Liver (tissue), 9 donors: Measurements from ENCODE around the gene ROR1. TPM values are rescaled to one million over a fixed set of nuclear protein-coding genes. Genes with fewer than 3 reads are reported as not detected.

Source experiments
- DNase-seq: peaks from one replicate; pipeline ENCODE4 v3.0.0-alpha.2; 2017; ENCODE audit warnings: low spot score
- H3K27ac ChIP-seq, 2 donors: one replicate each; pipeline ENCODE4 v1.7.0; 2013; ENCODE audit warnings: inconsistent platforms in 2 of 2, low read length in 2 of 2, control low read depth in 1 of 2, low read depth in 1 of 2, mild to moderate bottlenecking in 1 of 2
- H3K27me3 ChIP-seq, 4 donors: one replicate each; pipeline versions ENCODE4 v1.6.1 to v1.7.0; 2013; ENCODE audit warnings: low read length in 3 of 4, inconsistent platforms in 1 of 4, mild to moderate bottlenecking in 1 of 4, moderate library complexity in 1 of 4; ENCODE audit not compliant: control insufficient read depth in 4 of 4, insufficient read depth in 4 of 4
- H3K36me3 ChIP-seq, 4 donors: one replicate each; pipeline versions ENCODE4 v1.6.1 to v1.7.0; 2013; ENCODE audit warnings: low read length in 3 of 4, mild to moderate bottlenecking in 3 of 4, low read depth in 1 of 4, moderate library complexity in 1 of 4; ENCODE audit not compliant: control insufficient read depth in 4 of 4, insufficient read depth in 3 of 4
- H3K4me1 ChIP-seq, 4 donors: one replicate each; pipeline versions ENCODE4 v1.6.1 to v1.7.0; 2013; ENCODE audit warnings: low read length in 3 of 4, mild to moderate bottlenecking in 3 of 4, moderate library complexity in 1 of 4; ENCODE audit not compliant: control insufficient read depth in 4 of 4, insufficient read depth in 4 of 4
- H3K4me3 ChIP-seq, 3 donors: one replicate each; pipeline versions ENCODE4 v1.6.1 to v1.7.0; 2013; ENCODE audit warnings: low read length in 3 of 3, control low read depth in 1 of 3, low read depth in 1 of 3, mild to moderate bottlenecking in 1 of 3
- H3K9ac ChIP-seq, 2 donors: one replicate each; pipeline ENCODE4 v1.7.0; 2013; ENCODE audit warnings: low read length in 2 of 2, mild to moderate bottlenecking in 2 of 2, moderate library complexity in 2 of 2, control low read depth in 1 of 2, low read depth in 1 of 2
- H3K9me3 ChIP-seq, 4 donors: one replicate each; pipeline versions ENCODE4 v1.6.1 to v1.7.0; 2013; ENCODE audit warnings: low read length in 3 of 4; ENCODE audit not compliant: control insufficient read depth in 4 of 4
- HNF4A ChIP-seq, 2 donors: conservative IDR thresholded peaks; 2 replicates each; pipeline ENCODE4 v1.6.1; 2016; ENCODE audit warnings: antibody characterized with exemption in 2 of 2, mild to moderate bottlenecking in 2 of 2
- HNF4G ChIP-seq: IDR thresholded peaks from 2 replicates; pipeline ENCODE4 v1.6.1; 2016; ENCODE audit warnings: antibody characterized with exemption
- MAX ChIP-seq: IDR thresholded peaks from 2 replicates; pipeline ENCODE4 v1.6.1; 2016; ENCODE audit warnings: antibody characterized with exemption
- NR2F2 ChIP-seq: IDR thresholded peaks from 2 replicates; pipeline ENCODE4 v1.6.1; 2016; ENCODE audit warnings: antibody characterized with exemption
- RAD21 ChIP-seq, 2 donors: IDR thresholded peaks; 2 replicates each; pipeline ENCODE4 v1.6.1; 2016; ENCODE audit warnings: antibody characterized with exemption in 2 of 2, mild to moderate bottlenecking in 2 of 2
- REST ChIP-seq: IDR thresholded peaks from 2 replicates; pipeline ENCODE4 v1.6.1; 2016; ENCODE audit warnings: antibody characterized with exemption, mild to moderate bottlenecking
- SP1 ChIP-seq: IDR thresholded peaks from 2 replicates; pipeline ENCODE4 v1.6.1; 2018; ENCODE audit warnings: antibody characterized with exemption, mild to moderate bottlenecking
- TAF1 ChIP-seq: conservative IDR thresholded peaks from 2 replicates; pipeline ENCODE4 v1.6.1; 2016; ENCODE audit warnings: antibody characterized with exemption, mild to moderate bottlenecking
- YY1 ChIP-seq: IDR thresholded peaks from 2 replicates; pipeline ENCODE4 v1.6.1; 2016; ENCODE audit warnings: antibody characterized with exemption, mild to moderate bottlenecking
- ZBTB33 ChIP-seq: IDR thresholded peaks from 2 replicates; pipeline ENCODE4 v1.6.1; 2016; ENCODE audit warnings: antibody characterized with exemption
- WGBS: extraction: QIAGEN DNeasy Blood & Tissue Kit; methylation state at CpG from one replicate; pipeline ENCODE4 v1.1.7; 2013; 5-methylcytosine and 5-hydroxymethylcytosine counted together
- polyA plus RNA-seq, 2 donors: library from polyadenylated mRNA; stranded (reverse) in 1 of 2; unstranded in 1 of 2; fragments of 200-250 nt in 1 of 2; fragments of >200 nt in 1 of 2; fragmentation: Nextera tagmentation in 1 of 2; extraction: Ambion mirVana in 1 of 2; gene quantifications; one replicate each; pipeline versions ENCODE4 v1.2.1 to v1.2.3, GENCODE V29; 2013 to 2015
- total RNA-seq, 2 donors: library from RNA; depleted of rRNA; stranded (reverse); fragments of >200 nt; gene quantifications; one replicate each; pipeline ENCODE4 v1.2.3, GENCODE V29; 2014
- donor health status: healthy.
- donor health status: healthy.
- donor health status: healthy.
- donor health status: healthy.
- donor health status: healthy.

ROR1 gene
- total and polyA plus RNA-seq, 4 donors, result 0.15 to 0.98 (median 0.37) TPM

- no peak overlapping the region for H3K4me3 ChIP-seq
- no peaks in the 10 kb centered on the region for H3K27me3 ChIP-seq
- 78% methylated on average over 2 of the region's 2 CpGs for WGBS
- no peaks in the 10 kb centered on the region for H3K36me3 ChIP-seq
- TF ChIP-seq NR2F2 (no peak), YY1 (no peak), HNF4A (conservative IDR thresholded peaks at IDR 0.05) (no peak), ZBTB33 (no peak), HNF4G (no peak), MAX (no peak), REST (no peak)
- no peaks in the 10 kb centered on the region for H3K4me1 ChIP-seq
- no peak overlapping the region for H3K9ac ChIP-seq
- H3K27ac ChIP-seq, result no peak overlapping the region
- DNase-seq, result no peak
- H3K9me3 ChIP-seq, result no peaks in the 10 kb centered on the region
These were observed 246.0 kb downstream of the ROR1 start for GRCh38 chr1:64019818-64020217.

GRCh38 chr1:64021066-64021465 lies 247.2 kb downstream of the ROR1 start:
- 93% methylated on average over 3 of the region's 3 CpGs for WGBS
- no peaks in the 10 kb centered on the region for H3K27me3 ChIP-seq
- no peak overlapping the region for H3K27ac ChIP-seq
- H3K9me3 ChIP-seq, result no peaks in the 10 kb centered on the region
- no peaks in the 10 kb centered on the region for H3K36me3 ChIP-seq
- TF ChIP-seq HNF4G, result no peak
- no peak for TF ChIP-seq ZBTB33
- no peak for TF ChIP-seq RAD21 (IDR thresholded peaks at IDR 0.05)
- TF ChIP-seq TAF1, result no peak
- no peak for TF ChIP-seq REST
- no peak for TF ChIP-seq SP1
- no peaks in the 10 kb centered on the region for H3K4me1 ChIP-seq
- no peak overlapping the region for H3K9ac ChIP-seq
- no peak for DNase-seq
- H3K4me3 ChIP-seq, result no peak overlapping the region
